ENCODE measurements around the gene NOPCHAP1. TPM values are rescaled to one million over a fixed set of nuclear protein-coding genes. Genes with fewer than 3 reads are reported as not detected.
A peak's percentile ranks its signal among the peaks of the same experiment; 100 is the strongest.

The NOPCHAP1 gene
- total and polyA plus RNA-seq, 7 experiments from 2014 or later: 10.5 to 18.0 (median 11.7) TPM

- peaks cover 0 to 1% (median 0%) of the 10 kb centered on the region in 7 donors for H3K4me1 Mint-ChIP-seq
- Histone ChIP-seq H3K36me3 (ENCODE audit: control insufficient read depth in 2 of 3, insufficient read depth in 3 of 3, low read length in 3 of 3) (peaks cover 0 to 9% (median 0%) of the 10 kb centered on the region in 3 experiments), H3K4me3 (ENCODE audit: low read length) (no peak overlapping the region), H3K4me1 (ENCODE audit: control insufficient read depth in 2 of 2, insufficient read depth in 2 of 2, low read length in 2 of 2) (no peaks in the 10 kb centered on the region), H3K27ac (ENCODE audit: low read depth, low read length) (no peak overlapping the region), H3K9me3 (ENCODE audit: control insufficient read depth in 2 of 3, low read length in 3 of 3) (no peaks in the 10 kb centered on the region), H3K27me3 (ENCODE audit: control insufficient read depth in 2 of 2, insufficient read depth in 2 of 2, low read length in 2 of 2) (no peaks in the 10 kb centered on the region)
- ATAC-seq (no peak), DNase-seq (no peak)
- H3K36me3 Mint-ChIP-seq: peaks cover 0 to 29% (median 10%) of the 10 kb centered on the region in 5 donors
- intact Hi-C loops (cut with micrococcal nuclease): no loop called here
- ChIA-PET POLR2A (no interaction called here), CTCF (no interaction called here)
- H3K27ac Mint-ChIP-seq: no peak overlapping the region
- no peaks in the 10 kb centered on the region for H3K9me3 Mint-ChIP-seq
- no peak overlapping the region for H3K4me3 Mint-ChIP-seq
- H3K27me3 Mint-ChIP-seq: no peaks in the 10 kb centered on the region
These were observed 34.3 kb downstream of the NOPCHAP1 start for GRCh38 chr12:105020241-105020962.

- H3K9me3 Mint-ChIP-seq: no peaks in the 10 kb centered on the region
- intact Hi-C loops (cut with micrococcal nuclease): no loop called here
- H3K4me3 Mint-ChIP-seq: no peak overlapping the region
- no peaks in the 10 kb centered on the region for H3K27me3 ChIP-seq (ENCODE audit: control insufficient read depth in 2 of 2, insufficient read depth in 2 of 2, low read length in 2 of 2)
- H3K36me3 ChIP-seq (ENCODE audit: control insufficient read depth in 2 of 3, insufficient read depth in 3 of 3, low read length in 3 of 3): no peaks in the 10 kb centered on the region
- no peak for DNase-seq
- H3K4me1 ChIP-seq (ENCODE audit: control insufficient read depth in 2 of 2, insufficient read depth in 2 of 2, low read length in 2 of 2): no peaks in the 10 kb centered on the region
- peaks cover 0 to 3% (median 0%) of the 10 kb centered on the region in 7 donors for H3K4me1 Mint-ChIP-seq
- peaks cover 0 to 8% (median 3%) of the 10 kb centered on the region in 5 donors for H3K36me3 Mint-ChIP-seq
- peak overlapping the region in 1 of 9 donors; percentile 26 for H3K27ac Mint-ChIP-seq
- no peak overlapping the region for H3K4me3 ChIP-seq (ENCODE audit: low read length)
- POLR2A ChIA-PET: no interaction called here
- no peaks in the 10 kb centered on the region for H3K27me3 Mint-ChIP-seq
- no peak for ATAC-seq
- no peak overlapping the region for H3K27ac ChIP-seq (ENCODE audit: low read depth, low read length)
- CTCF ChIA-PET: interaction anchor here (0.6 to 1.0 kb wide), 2 partner anchors 12 to 604 kb away, joined by 3 to 4 read pairs; no protein-coding TSS in a partner anchor
- no peaks in the 10 kb centered on the region for H3K9me3 ChIP-seq (ENCODE audit: control insufficient read depth in 2 of 3, low read length in 3 of 3)
These were observed 38.8 kb downstream of the NOPCHAP1 start for GRCh38 chr12:105024928-105025327.

- no peaks in the 10 kb centered on the region for H3K9me3 ChIP-seq (ENCODE audit: control insufficient read depth in 2 of 3, low read length in 3 of 3)
- ATAC-seq (no peak), DNase-seq (no peak)
- ChIA-PET POLR2A (no interaction called here), CTCF (no interaction called here)
- no peaks in the 10 kb centered on the region for H3K36me3 ChIP-seq (ENCODE audit: control insufficient read depth in 2 of 3, insufficient read depth in 3 of 3, low read length in 3 of 3)
- no peak overlapping the region for H3K27ac ChIP-seq (ENCODE audit: low read depth, low read length)
- H3K4me3 Mint-ChIP-seq: no peak overlapping the region
- H3K36me3 Mint-ChIP-seq: peaks cover 0 to 5% (median 2%) of the 10 kb centered on the region in 5 donors
- H3K27me3 Mint-ChIP-seq: no peaks in the 10 kb centered on the region
- intact Hi-C loops (cut with micrococcal nuclease): no loop called here
- no peak overlapping the region for H3K4me3 ChIP-seq (ENCODE audit: low read length)
- H3K9me3 Mint-ChIP-seq: no peaks in the 10 kb centered on the region
- no peaks in the 10 kb centered on the region for H3K27me3 ChIP-seq (ENCODE audit: control insufficient read depth in 2 of 2, insufficient read depth in 2 of 2, low read length in 2 of 2)
- H3K27ac Mint-ChIP-seq: no peak overlapping the region
- H3K4me1 ChIP-seq (ENCODE audit: control insufficient read depth in 2 of 2, insufficient read depth in 2 of 2, low read length in 2 of 2): no peaks in the 10 kb centered on the region
- peaks cover under 1 to 3% (median 2%) of the 10 kb centered on the region in 7 donors for H3K4me1 Mint-ChIP-seq
These were observed 39.8 kb downstream of the NOPCHAP1 start for GRCh38 chr12:105025890-105026289.

- ChIA-PET POLR2A (no interaction called here), CTCF (no interaction called here)
These were observed 40.3 kb downstream of the NOPCHAP1 start for GRCh38 chr12:105026411-105026810.

GRCh38 chr12:105030820-105031807, 45.0 kb downstream of the NOPCHAP1 start:
- H3K9me3 ChIP-seq (ENCODE audit: control insufficient read depth in 2 of 3, low read length in 3 of 3): no peaks in the 10 kb centered on the region
- no peak for DNase-seq
- H3K36me3 ChIP-seq (ENCODE audit: control insufficient read depth in 2 of 3, insufficient read depth in 3 of 3, low read length in 3 of 3): no peaks in the 10 kb centered on the region
- H3K27ac ChIP-seq (ENCODE audit: low read depth, low read length): no peak overlapping the region
- peak overlapping the region in 2 of 10 donors; percentile 1 to 22 for H3K4me3 Mint-ChIP-seq
- ATAC-seq: no peak
- no peaks in the 10 kb centered on the region for H3K9me3 Mint-ChIP-seq
- H3K4me3 ChIP-seq (ENCODE audit: low read length): no peak overlapping the region
- H3K4me1 ChIP-seq (ENCODE audit: control insufficient read depth in 2 of 2, insufficient read depth in 2 of 2, low read length in 2 of 2): no peaks in the 10 kb centered on the region
- H3K27ac Mint-ChIP-seq: peak overlapping the region in 6 of 9 donors; percentile 0 to 57 (median 22)
- peaks cover 0 to 8% (median 0%) of the 10 kb centered on the region in 5 donors for H3K36me3 Mint-ChIP-seq
- intact Hi-C loops (cut with micrococcal nuclease): loop anchor here in 1 of 2 donors (5.0 kb wide), 1 partner anchor 44 kb away; the partner anchor contains the start of gene NOPCHAP1
- H3K4me1 Mint-ChIP-seq: peaks cover 9 to 25% (median 11%) of the 10 kb centered on the region in 7 donors
- H3K27me3 ChIP-seq (ENCODE audit: control insufficient read depth in 2 of 2, insufficient read depth in 2 of 2, low read length in 2 of 2): no peaks in the 10 kb centered on the region
- H3K27me3 Mint-ChIP-seq: no peaks in the 10 kb centered on the region
- POLR2A ChIA-PET: interaction anchor here (0.6 to 0.8 kb wide), 2 partner anchors 9 to 25 kb away, joined by 3 read pairs; no protein-coding TSS in a partner anchor
- CTCF ChIA-PET: interaction anchor here (1.0 kb wide), 1 partner anchor 649 kb away, joined by 4 read pairs; no protein-coding TSS in a partner anchor

More at GRCh38 chr12:105026411-105026810, 40.3 kb downstream of the NOPCHAP1 start:
- DNase-seq (no peak), ATAC-seq (no peak)
- Histone ChIP-seq H3K27ac (ENCODE audit: low read depth, low read length) (no peak overlapping the region), H3K4me3 (ENCODE audit: low read length) (no peak overlapping the region), H3K9me3 (ENCODE audit: control insufficient read depth in 2 of 3, low read length in 3 of 3) (no peaks in the 10 kb centered on the region), H3K27me3 (ENCODE audit: control insufficient read depth in 2 of 2, insufficient read depth in 2 of 2, low read length in 2 of 2) (no peaks in the 10 kb centered on the region), H3K4me1 (ENCODE audit: control insufficient read depth in 2 of 2, insufficient read depth in 2 of 2, low read length in 2 of 2) (no peaks in the 10 kb centered on the region), H3K36me3 (ENCODE audit: control insufficient read depth in 2 of 3, insufficient read depth in 3 of 3, low read length in 3 of 3) (no peaks in the 10 kb centered on the region)
- no peaks in the 10 kb centered on the region for H3K9me3 Mint-ChIP-seq
- intact Hi-C loops (cut with micrococcal nuclease): no loop called here
- no peak overlapping the region for H3K27ac Mint-ChIP-seq
- H3K4me3 Mint-ChIP-seq: no peak overlapping the region
- H3K36me3 Mint-ChIP-seq: peaks cover 0 to 6% (median 0%) of the 10 kb centered on the region in 5 donors
- peaks cover 6 to 8% (median 7%) of the 10 kb centered on the region in 7 donors for H3K4me1 Mint-ChIP-seq
- no peaks in the 10 kb centered on the region for H3K27me3 Mint-ChIP-seq

- ATAC-seq: no peak
- H3K27me3 ChIP-seq (ENCODE audit: control insufficient read depth in 2 of 2, insufficient read depth in 2 of 2, low read length in 2 of 2): no peaks in the 10 kb centered on the region
- intact Hi-C loops (cut with micrococcal nuclease): loop anchor here in 1 of 2 donors (5.0 kb wide), 1 partner anchor 46 kb away; the partner anchor contains the start of gene NOPCHAP1
- Mint-ChIP-seq H3K36me3 (peaks cover 0 to 8% (median 0%) of the 10 kb centered on the region in 5 donors), H3K27ac (no peak overlapping the region), H3K9me3 (no peaks in the 10 kb centered on the region), H3K4me1 (peaks cover 10 to 34% (median 20%) of the 10 kb centered on the region in 7 donors), H3K27me3 (no peaks in the 10 kb centered on the region), H3K4me3 (no peak overlapping the region)
- no peaks in the 10 kb centered on the region for H3K36me3 ChIP-seq (ENCODE audit: control insufficient read depth in 2 of 3, insufficient read depth in 3 of 3, low read length in 3 of 3)
- no peaks in the 10 kb centered on the region for H3K9me3 ChIP-seq (ENCODE audit: control insufficient read depth in 2 of 3, low read length in 3 of 3)
- no peak overlapping the region for H3K27ac ChIP-seq (ENCODE audit: low read depth, low read length)
- POLR2A ChIA-PET: no interaction called here
- H3K4me1 ChIP-seq (ENCODE audit: control insufficient read depth in 2 of 2, insufficient read depth in 2 of 2, low read length in 2 of 2): peaks cover 7 to 11% of the 10 kb centered on the region in 2 donors
- H3K4me3 ChIP-seq (ENCODE audit: low read length): no peak overlapping the region
- DNase-seq: no peak
- CTCF ChIA-PET: interaction anchor here (0.6 kb wide), 1 partner anchor 872 kb away, joined by 4 read pairs; no protein-coding TSS in a partner anchor
These were observed 46.7 kb downstream of the NOPCHAP1 start for GRCh38 chr12:105032703-105033357.
